ENCODE data around the gene SIL1.
"Not testable (repeated sequence)": the region's sequence is repeated elsewhere in the genome, so short reads cannot be mapped to it uniquely, and the experiment has no call there.

SIL1 gene

GRCh38 chr5:139167533-139167932 is 30.6 kb downstream of the SIL1 start:
- TF ChIP-seq CTCF (conservative IDR thresholded peaks at IDR 0.05; ENCODE audit: low read depth), result no peak
- ChIA-PET POLR2A (ENCODE audit: low non-redundant PET) (no interaction called here), CTCF (interaction anchor here (0.6 kb wide), 1 partner anchor 351 kb away, joined by 5 read pairs; no protein-coding TSS in a partner anchor)
- H3K27ac ChIP-seq, result no peak overlapping the region
- no peak for DNase-seq (ENCODE audit: low spot score)

DNA sequence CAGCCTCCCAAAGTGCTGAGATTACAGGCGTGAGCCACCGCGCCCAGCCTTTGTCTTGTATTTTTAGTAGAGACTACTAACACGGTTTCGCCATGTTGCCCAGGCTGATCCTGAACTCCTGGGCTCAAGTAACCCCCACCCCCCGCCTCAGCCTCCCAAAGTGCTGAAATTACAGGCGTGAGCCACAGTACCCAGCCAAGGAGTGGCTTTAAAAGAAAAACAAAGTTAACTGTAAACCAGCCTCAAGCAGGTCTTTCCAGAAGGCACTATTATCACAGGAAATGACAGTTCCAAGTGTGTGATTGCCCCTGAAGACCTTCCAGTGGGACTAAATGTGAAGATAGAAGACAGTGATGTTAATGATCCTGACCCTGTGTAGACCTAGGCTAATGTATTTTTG is 31.1 kb downstream of the SIL1 start:
- no peak for TF ChIP-seq CTCF (conservative IDR thresholded peaks at IDR 0.05; ENCODE audit: low read depth)
- no peak for DNase-seq (ENCODE audit: low spot score)
- ChIA-PET CTCF (no interaction called here), POLR2A (ENCODE audit: low non-redundant PET) (no interaction called here)
- H3K27ac ChIP-seq, result no peak overlapping the region

DNA sequence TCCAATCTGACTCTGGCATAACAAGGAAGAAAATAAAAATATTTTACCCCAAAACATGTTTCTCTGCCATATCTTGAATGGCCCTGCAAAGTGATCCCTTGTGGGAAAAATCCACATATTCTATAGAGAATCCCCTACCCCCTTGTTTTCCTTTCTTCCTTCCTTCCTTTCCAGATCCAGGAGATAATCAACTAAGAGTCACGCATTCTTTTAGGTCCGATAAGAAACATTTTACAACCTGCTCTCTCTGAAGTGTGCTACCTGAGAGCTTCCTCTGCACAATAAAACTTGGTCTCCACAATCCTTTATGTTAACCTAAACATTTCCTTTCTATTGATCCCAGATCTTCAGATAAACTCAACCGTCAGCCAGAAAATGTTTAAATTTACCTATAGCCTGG is 33.3 kb downstream of the SIL1 start:
- CTCF ChIA-PET; POLR2A ChIA-PET (ENCODE audit: low non-redundant PET); DNase-seq (ENCODE audit: low spot score): not testable (repeated sequence)

DNA sequence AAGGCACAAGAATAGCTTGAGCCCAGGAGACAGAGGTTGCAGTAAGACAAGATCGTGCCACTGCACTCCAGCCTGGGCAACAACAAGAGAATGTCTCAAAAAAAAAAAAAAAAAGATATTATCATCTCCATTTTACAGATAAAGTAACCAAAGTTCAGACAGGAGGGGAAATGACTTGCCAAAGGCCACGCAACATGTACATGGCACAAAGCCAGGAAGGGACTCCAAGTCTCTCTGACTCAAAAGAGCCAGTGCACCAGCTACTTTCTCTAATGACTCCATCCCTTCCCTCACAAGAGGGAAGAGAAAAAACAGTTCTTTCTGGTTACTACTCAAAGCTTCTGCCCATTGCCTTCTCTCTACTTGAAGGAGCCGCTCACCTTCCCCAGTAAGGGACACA is 34.1 kb downstream of the SIL1 start:
- H3K27ac ChIP-seq, result no peak overlapping the region
- TF ChIP-seq CTCF (conservative IDR thresholded peaks at IDR 0.05; ENCODE audit: low read depth), result no peak
- no peak for DNase-seq (ENCODE audit: low spot score)
- POLR2A ChIA-PET (ENCODE audit: low non-redundant PET), result no interaction called here
- CTCF ChIA-PET, result no interaction called here

More for the DNA sequence above, 33.3 kb downstream of the SIL1 start:
- H3K27ac ChIP-seq, result not testable (repeated sequence)

GRCh38 chr5:139162448-139162847 is 35.7 kb downstream of the SIL1 start:
- no peak for DNase-seq (ENCODE audit: low spot score)
- CTCF ChIA-PET, result interaction anchor here (0.5 to 0.6 kb wide), 3 partner anchors 356 to 1456 kb away, joined by 3 read pairs; no protein-coding TSS in a partner anchor
- H3K27ac ChIP-seq, result no peak overlapping the region

DNA sequence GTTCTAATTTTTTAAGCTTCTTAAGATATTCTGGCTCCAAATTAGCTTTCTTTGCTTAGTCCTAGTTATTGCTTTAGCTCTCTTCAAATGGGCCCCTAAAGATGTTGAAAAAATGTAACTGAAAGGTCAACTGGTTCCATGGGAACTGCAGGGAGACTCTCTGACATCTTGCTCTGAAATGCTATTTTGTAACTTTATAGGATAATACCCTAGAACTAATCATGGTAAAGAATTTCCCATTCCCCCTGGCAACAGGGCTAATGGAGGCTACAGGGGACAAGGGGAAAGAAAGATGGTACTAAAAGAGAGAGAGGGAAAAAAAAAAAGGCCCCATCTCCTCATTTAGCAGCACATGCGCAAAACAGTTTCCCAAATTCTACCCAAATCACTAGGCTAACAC is 39.4 kb downstream of the SIL1 start:
- H3K27ac ChIP-seq, result no peak overlapping the region
- CTCF ChIA-PET, result interaction anchor here (1.0 kb wide), 1 partner anchor 15 kb away, joined by 6 read pairs; no protein-coding TSS in a partner anchor
- POLR2A ChIA-PET (ENCODE audit: low non-redundant PET), result no interaction called here
- TF ChIP-seq CTCF (conservative IDR thresholded peaks at IDR 0.05; ENCODE audit: low read depth), result no peak
- DNase-seq (ENCODE audit: low spot score), result no peak

More at GRCh38 chr5:139162448-139162847, 35.7 kb downstream of the SIL1 start:
- no peak for TF ChIP-seq CTCF (conservative IDR thresholded peaks at IDR 0.05; ENCODE audit: low read depth)
- POLR2A ChIA-PET (ENCODE audit: low non-redundant PET), result no interaction called here

GRCh38 chr5:139157556-139157955 is 40.6 kb downstream of the SIL1 start:
- ChIA-PET CTCF (interaction anchor here (0.6 to 0.7 kb wide), 3 partner anchors 388 to 548 kb away, joined by 3 read pairs; no protein-coding TSS in a partner anchor), POLR2A (ENCODE audit: low non-redundant PET) (no interaction called here)
- no peak for TF ChIP-seq CTCF (conservative IDR thresholded peaks at IDR 0.05; ENCODE audit: low read depth)
- H3K27ac ChIP-seq, result no peak overlapping the region
- no peak for DNase-seq (ENCODE audit: low spot score)

All from RWPE1 (cell line).